Panc1 (cell line): ENCODE measurements around the gene NFIC. TPM values are rescaled to one million over a fixed set of nuclear protein-coding genes. Genes with fewer than 3 reads are reported as not detected.

Experiments
- ATAC-seq: fragments of 200-7000 bp; cut with Tn5 transposase; 2 replicates; pipeline ENCODE4 v1.9.1; 2020; ENCODE audit warnings: mild to moderate bottlenecking, moderate library complexity
- BruUV-seq: library from RNA; stranded (reverse); fragments of 400-500 nt; replicated peaks from 2 replicates; lab custom pipeline; 2021; lab: Mats Ljungman, UMichigan
- CTCF ChIA-PET: fragments of 300-600 bp; sonication (Branson Sonifier 250); formaldehyde crosslinking; loops from one replicate; lab custom pipeline; 2022; ENCODE audit warnings: antibody characterized with exemption; lab: Charles Lee
- POLR2A ChIA-PET: fragments of 300-600 bp; sonication (Branson Sonifier 250); formaldehyde crosslinking; loops from one replicate; lab custom pipeline; 2022; ENCODE audit warnings: antibody characterized with exemption; lab: Charles Lee
- DNase-seq: peaks from one replicate; pipeline ENCODE4 v3.0.0-alpha.2; 2010; ENCODE audit warnings: low read depth, low spot score
- H3K27ac ChIP-seq: 2 replicates; pipeline ENCODE4 v1.5.1; 2011; ENCODE audit warnings: mild to moderate bottlenecking, low read length, inconsistent platforms
- H3K27me3 ChIP-seq: fragments of 200-500 bp; sonication (Bioruptor generic); 2 replicates; pipeline ENCODE4 v1.6.0; 2014; ENCODE audit warnings: low read length, inconsistent platforms; ENCODE audit not compliant: control insufficient read depth, insufficient read depth
- H3K36me3 ChIP-seq: fragments of 200-500 bp; sonication (Bioruptor generic); 2 replicates; pipeline ENCODE4 v1.5.1; 2014; ENCODE audit warnings: inconsistent platforms, mild to moderate bottlenecking, low read length, moderate library complexity; ENCODE audit not compliant: control insufficient read depth, insufficient read depth
- H3K4me1 ChIP-seq: 2 replicates; pipeline ENCODE4 v1.5.1; 2011; ENCODE audit warnings: inconsistent platforms, mild to moderate bottlenecking, low read length, moderate library complexity; ENCODE audit not compliant: control insufficient read depth, insufficient read depth
- H3K4me3 ChIP-seq, 2 experiments: 2 replicates each; pipeline ENCODE4 v1.5.1; 2011 to 2012; ENCODE audit warnings: low read depth in 2 of 2, low read length in 2 of 2, mild to moderate bottlenecking in 2 of 2, inconsistent platforms in 1 of 2, moderate library complexity in 1 of 2
- H3K9me3 ChIP-seq: fragments of 200-500 bp; sonication (Bioruptor generic); 2 replicates; pipeline ENCODE4 v1.5.1; 2014; ENCODE audit warnings: low read depth, mild to moderate bottlenecking, inconsistent platforms, low read length, moderate library complexity; ENCODE audit not compliant: control insufficient read depth, insufficient read depth
- POLR2AphosphoS5 ChIP-seq: IDR thresholded peaks from 2 replicates; pipeline ENCODE4 v1.6.1; 2012; ENCODE audit warnings: mild to moderate bottlenecking, low read depth, low read length, moderate library complexity
- SIN3A ChIP-seq: IDR thresholded peaks from 2 replicates; pipeline ENCODE4 v1.6.1; 2012; ENCODE audit warnings: low read depth, mild to moderate bottlenecking, low read length, moderate library complexity, borderline replicate concordance; ENCODE audit not compliant: insufficient read depth
- TCF7L2 ChIP-seq: IDR thresholded peaks from 2 replicates; pipeline ENCODE4 v1.6.1; 2011; ENCODE audit warnings: mild to moderate bottlenecking, low read depth, low read length, inconsistent platforms
- in situ Hi-C: cut with HindIII; loops from 2 replicates; pipeline ENCODE4 v1.10.0; 2016; ENCODE audit warnings: low sequenced_read_pairs, low pct_unique_long_range_greater_than_20kb
- intact Hi-C: fragments of 100-400 bp; cut with micrococcal nuclease; formaldehyde crosslinking; loops from one replicate; pipeline ENCODE4 v1.10.0; 2022; ENCODE audit not compliant: unreplicated experiment
- total RNA-seq: library from RNA; stranded (reverse); gene quantifications from one replicate; pipeline ENCODE4 v1.2.1, GENCODE V29; 2021; ENCODE audit not compliant: unreplicated experiment
- TF ChIP-seq, protein P1 (sequence below): fragments of 450-650 bp; IDR thresholded peaks from 2 replicates; pipeline ENCODE4 v1.5.1; 2017; ENCODE audit warnings: mild to moderate bottlenecking
- TF ChIP-seq, protein P2 (sequence below), 2 experiments: IDR thresholded peaks; 2 replicates each; pipeline ENCODE4 v1.6.1; 2011 to 2012; ENCODE audit warnings: low read depth in 2 of 2, control low read depth in 1 of 2, low read length in 1 of 2, mild to moderate bottlenecking in 1 of 2, moderate library complexity in 1 of 2; ENCODE audit not compliant: insufficient read depth in 1 of 2

The NFIC gene
- total RNA-seq, 1 experiment from 2014 or later, result 120 TPM

DNA sequence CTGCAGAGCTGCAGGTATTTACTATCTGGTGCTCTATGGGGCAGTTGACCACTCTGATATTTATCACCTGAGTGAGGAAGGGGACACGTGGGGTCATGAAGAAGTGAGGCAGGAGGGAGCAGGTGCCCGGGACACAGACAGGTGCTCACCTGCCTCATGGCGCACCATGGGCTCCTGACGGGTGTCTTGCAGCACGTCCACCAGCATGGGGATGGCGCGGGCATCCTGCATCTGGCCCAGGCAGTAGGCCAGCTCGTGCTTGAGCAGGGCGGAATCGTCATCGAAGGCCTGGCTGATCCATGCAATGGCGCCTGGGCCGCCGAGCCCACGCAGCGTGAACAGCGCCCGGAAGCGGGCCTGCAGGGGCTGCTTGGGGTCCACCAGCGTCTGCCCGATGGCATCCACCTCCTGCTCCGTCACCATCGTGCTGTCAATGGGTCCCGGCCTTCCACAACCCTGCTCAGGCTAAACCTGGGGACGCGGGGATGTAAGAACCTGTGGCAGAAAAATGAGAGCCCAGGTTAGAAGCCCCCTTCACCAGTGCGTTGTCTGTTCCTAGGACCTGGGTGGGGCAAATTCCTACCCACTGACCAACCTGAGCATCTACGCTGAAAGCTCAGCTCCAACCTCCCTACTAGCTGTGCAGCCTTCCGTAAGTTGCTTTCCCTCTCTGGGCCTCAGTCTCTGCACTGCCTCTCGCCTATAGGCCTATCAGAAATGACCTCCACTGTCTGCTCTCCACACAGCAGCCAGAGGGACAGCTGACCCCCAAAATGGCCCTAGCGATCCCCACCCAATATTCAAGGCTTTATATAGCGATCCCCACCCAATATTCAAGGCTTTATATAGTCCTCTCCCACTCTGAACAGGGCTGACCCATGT is 130.2 kb downstream of the NFIC start:
- H3K27me3 ChIP-seq, result no peaks in the 10 kb centered on the region
- H3K4me1 ChIP-seq, result no peaks in the 10 kb centered on the region
- in situ Hi-C loops, result no loop called here
- ChIA-PET CTCF (no interaction called here), POLR2A (no interaction called here)
- BruUV-seq, result no TSS peak
- TF ChIP-seq SIN3A (no peak), POLR2AphosphoS5 (no peak), TCF7L2 (no peak)
- TF ChIP-seq, protein P1, sequence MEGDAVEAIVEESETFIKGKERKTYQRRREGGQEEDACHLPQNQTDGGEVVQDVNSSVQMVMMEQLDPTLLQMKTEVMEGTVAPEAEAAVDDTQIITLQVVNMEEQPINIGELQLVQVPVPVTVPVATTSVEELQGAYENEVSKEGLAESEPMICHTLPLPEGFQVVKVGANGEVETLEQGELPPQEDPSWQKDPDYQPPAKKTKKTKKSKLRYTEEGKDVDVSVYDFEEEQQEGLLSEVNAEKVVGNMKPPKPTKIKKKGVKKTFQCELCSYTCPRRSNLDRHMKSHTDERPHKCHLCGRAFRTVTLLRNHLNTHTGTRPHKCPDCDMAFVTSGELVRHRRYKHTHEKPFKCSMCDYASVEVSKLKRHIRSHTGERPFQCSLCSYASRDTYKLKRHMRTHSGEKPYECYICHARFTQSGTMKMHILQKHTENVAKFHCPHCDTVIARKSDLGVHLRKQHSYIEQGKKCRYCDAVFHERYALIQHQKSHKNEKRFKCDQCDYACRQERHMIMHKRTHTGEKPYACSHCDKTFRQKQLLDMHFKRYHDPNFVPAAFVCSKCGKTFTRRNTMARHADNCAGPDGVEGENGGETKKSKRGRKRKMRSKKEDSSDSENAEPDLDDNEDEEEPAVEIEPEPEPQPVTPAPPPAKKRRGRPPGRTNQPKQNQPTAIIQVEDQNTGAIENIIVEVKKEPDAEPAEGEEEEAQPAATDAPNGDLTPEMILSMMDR, result no peak
- TF ChIP-seq, protein P2, sequence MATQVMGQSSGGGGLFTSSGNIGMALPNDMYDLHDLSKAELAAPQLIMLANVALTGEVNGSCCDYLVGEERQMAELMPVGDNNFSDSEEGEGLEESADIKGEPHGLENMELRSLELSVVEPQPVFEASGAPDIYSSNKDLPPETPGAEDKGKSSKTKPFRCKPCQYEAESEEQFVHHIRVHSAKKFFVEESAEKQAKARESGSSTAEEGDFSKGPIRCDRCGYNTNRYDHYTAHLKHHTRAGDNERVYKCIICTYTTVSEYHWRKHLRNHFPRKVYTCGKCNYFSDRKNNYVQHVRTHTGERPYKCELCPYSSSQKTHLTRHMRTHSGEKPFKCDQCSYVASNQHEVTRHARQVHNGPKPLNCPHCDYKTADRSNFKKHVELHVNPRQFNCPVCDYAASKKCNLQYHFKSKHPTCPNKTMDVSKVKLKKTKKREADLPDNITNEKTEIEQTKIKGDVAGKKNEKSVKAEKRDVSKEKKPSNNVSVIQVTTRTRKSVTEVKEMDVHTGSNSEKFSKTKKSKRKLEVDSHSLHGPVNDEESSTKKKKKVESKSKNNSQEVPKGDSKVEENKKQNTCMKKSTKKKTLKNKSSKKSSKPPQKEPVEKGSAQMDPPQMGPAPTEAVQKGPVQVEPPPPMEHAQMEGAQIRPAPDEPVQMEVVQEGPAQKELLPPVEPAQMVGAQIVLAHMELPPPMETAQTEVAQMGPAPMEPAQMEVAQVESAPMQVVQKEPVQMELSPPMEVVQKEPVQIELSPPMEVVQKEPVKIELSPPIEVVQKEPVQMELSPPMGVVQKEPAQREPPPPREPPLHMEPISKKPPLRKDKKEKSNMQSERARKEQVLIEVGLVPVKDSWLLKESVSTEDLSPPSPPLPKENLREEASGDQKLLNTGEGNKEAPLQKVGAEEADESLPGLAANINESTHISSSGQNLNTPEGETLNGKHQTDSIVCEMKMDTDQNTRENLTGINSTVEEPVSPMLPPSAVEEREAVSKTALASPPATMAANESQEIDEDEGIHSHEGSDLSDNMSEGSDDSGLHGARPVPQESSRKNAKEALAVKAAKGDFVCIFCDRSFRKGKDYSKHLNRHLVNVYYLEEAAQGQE (IDR thresholded peaks at IDR 0.05; ENCODE audit: insufficient read depth in 1 of 2, low read depth in 2 of 2, low read length in 1 of 2), result no peak
- no peak overlapping the region for H3K4me3 ChIP-seq
- ATAC-seq, result no peak
- DNase-seq, result no peak
- no peaks in the 10 kb centered on the region for H3K36me3 ChIP-seq
- H3K9me3 ChIP-seq, result no peaks in the 10 kb centered on the region
- intact Hi-C loops, result no loop called here
- no peak overlapping the region for H3K27ac ChIP-seq

DNA sequence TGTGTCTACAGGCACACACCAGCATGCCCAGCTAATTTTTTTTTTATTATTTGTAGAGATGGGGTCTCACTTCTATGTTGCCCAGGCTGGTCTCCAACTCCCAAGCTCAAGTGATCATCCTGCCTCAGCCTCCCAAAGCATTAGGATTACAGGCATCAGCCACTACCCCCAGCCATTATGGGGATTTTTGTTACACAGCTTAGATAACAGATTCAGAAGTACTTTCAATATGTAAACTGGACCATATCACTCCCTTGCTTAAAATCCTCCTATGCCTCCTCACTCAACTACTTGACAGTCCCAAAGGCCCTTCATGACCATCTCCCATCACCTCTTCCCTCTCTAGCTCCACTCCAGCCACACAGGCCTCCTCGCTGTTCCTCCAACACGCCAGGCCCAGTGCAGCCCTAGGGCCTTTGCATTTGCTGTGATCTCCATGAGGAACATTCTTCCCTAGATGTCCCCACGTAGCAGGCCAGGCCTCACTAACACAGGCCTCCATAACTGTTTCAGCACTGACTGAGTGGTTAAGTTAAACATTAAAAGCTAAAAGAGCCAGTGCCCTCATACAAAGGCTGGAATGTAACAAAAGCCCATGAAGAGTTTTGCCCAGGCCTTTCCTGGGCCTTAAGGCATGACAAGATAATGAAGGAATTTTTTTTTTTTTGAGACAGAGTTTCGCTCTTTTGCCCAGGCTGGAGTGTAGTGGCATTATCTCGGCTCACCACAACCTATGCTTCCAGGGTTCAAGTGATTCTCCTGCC is 131.6 kb downstream of the NFIC start:
- H3K4me3 ChIP-seq, result no peak overlapping the region
- H3K9me3 ChIP-seq, result no peaks in the 10 kb centered on the region
- ChIA-PET CTCF (no interaction called here), POLR2A (interaction anchor here (0.7 kb wide), 1 partner anchor 96 kb away, joined by 5 read pairs; no protein-coding TSS in a partner anchor)
- no peak for ATAC-seq
- DNase-seq, result no peak
- in situ Hi-C loops (no loop called here), intact Hi-C loops (no loop called here)
- H3K27ac ChIP-seq, result no peak overlapping the region
- H3K4me1 ChIP-seq, result no peaks in the 10 kb centered on the region
- H3K36me3 ChIP-seq, result no peaks in the 10 kb centered on the region
- no peaks in the 10 kb centered on the region for H3K27me3 ChIP-seq
- no TSS peak for BruUV-seq
- TF ChIP-seq POLR2AphosphoS5, result no peak
- TF ChIP-seq, protein P2 (IDR thresholded peaks at IDR 0.05; ENCODE audit: insufficient read depth in 1 of 2, low read depth in 2 of 2, low read length in 1 of 2), result no peak
- no peak for TF ChIP-seq TCF7L2
- TF ChIP-seq, protein P1, result no peak
- TF ChIP-seq SIN3A, result no peak
